PFSK-1 (cell line): ENCODE data around the gene TMPRSS4.

Experiments used
- FOXP2 ChIP-seq: optimal IDR thresholded peaks from 2 replicates; pipeline ENCODE3; 2011; ENCODE audit warnings: borderline replicate concordance, control low read depth, inconsistent platforms; ENCODE audit not compliant: insufficient read depth; ENCODE audit errors: extremely low read length, extremely low read depth
- POLR2AphosphoS5 ChIP-seq: IDR thresholded peaks from 2 replicates; pipeline ENCODE4 v1.6.1; 2012; ENCODE audit warnings: low read depth, mild to moderate bottlenecking, control low read depth, low read length, moderate library complexity
- SIN3A ChIP-seq: IDR thresholded peaks from 2 replicates; pipeline ENCODE4 v1.6.1; 2012; ENCODE audit warnings: mild to moderate bottlenecking, low read length, moderate library complexity, borderline replicate concordance; ENCODE audit not compliant: insufficient read depth
- TAF1 ChIP-seq: IDR thresholded peaks from 2 replicates; pipeline ENCODE4 v1.6.1; 2012; ENCODE audit warnings: low read length, control low read depth, borderline replicate concordance; ENCODE audit not compliant: insufficient read depth
- TF ChIP-seq, protein P1 (sequence below), 2 experiments: IDR thresholded peaks; 2 replicates each; pipeline versions ENCODE4 v1.6.1 to v1.8.0; 2011 to 2012; ENCODE audit warnings: low read depth in 2 of 2, low read length in 2 of 2, control low read depth in 1 of 2, inconsistent platforms in 1 of 2, mild to moderate bottlenecking in 1 of 2, moderate library complexity in 1 of 2; ENCODE audit not compliant: insufficient read depth in 1 of 2

TMPRSS4 gene

DNA sequence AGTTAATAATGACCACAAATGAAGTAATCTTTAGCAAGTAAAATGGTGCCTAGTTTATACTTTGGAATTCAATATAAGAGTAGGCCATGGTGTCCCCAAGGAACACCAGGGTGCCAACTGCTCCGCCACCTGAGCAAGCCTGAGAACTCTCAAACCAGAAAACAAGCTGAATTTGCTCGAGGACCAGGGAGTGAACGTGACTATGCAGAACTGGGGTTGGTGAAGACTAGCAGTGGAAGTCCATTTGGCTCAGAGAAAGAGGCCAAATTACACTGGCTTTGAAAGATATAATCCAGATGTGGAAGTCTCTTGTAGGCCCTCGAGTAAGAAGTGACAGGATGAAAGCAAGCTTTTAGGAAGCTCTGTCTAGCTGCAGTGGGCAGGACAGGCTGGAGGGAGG is 18.6 kb downstream of the TMPRSS4 start:
- TF ChIP-seq POLR2AphosphoS5, result no peak
- TF ChIP-seq FOXP2, result no peak
- TF ChIP-seq, protein P1, sequence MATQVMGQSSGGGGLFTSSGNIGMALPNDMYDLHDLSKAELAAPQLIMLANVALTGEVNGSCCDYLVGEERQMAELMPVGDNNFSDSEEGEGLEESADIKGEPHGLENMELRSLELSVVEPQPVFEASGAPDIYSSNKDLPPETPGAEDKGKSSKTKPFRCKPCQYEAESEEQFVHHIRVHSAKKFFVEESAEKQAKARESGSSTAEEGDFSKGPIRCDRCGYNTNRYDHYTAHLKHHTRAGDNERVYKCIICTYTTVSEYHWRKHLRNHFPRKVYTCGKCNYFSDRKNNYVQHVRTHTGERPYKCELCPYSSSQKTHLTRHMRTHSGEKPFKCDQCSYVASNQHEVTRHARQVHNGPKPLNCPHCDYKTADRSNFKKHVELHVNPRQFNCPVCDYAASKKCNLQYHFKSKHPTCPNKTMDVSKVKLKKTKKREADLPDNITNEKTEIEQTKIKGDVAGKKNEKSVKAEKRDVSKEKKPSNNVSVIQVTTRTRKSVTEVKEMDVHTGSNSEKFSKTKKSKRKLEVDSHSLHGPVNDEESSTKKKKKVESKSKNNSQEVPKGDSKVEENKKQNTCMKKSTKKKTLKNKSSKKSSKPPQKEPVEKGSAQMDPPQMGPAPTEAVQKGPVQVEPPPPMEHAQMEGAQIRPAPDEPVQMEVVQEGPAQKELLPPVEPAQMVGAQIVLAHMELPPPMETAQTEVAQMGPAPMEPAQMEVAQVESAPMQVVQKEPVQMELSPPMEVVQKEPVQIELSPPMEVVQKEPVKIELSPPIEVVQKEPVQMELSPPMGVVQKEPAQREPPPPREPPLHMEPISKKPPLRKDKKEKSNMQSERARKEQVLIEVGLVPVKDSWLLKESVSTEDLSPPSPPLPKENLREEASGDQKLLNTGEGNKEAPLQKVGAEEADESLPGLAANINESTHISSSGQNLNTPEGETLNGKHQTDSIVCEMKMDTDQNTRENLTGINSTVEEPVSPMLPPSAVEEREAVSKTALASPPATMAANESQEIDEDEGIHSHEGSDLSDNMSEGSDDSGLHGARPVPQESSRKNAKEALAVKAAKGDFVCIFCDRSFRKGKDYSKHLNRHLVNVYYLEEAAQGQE (IDR thresholded peaks at IDR 0.05; ENCODE audit: insufficient read depth in 1 of 2, low read depth in 2 of 2, low read length in 2 of 2), result no peak
- TF ChIP-seq TAF1, result no peak
- no peak for TF ChIP-seq SIN3A

DNA sequence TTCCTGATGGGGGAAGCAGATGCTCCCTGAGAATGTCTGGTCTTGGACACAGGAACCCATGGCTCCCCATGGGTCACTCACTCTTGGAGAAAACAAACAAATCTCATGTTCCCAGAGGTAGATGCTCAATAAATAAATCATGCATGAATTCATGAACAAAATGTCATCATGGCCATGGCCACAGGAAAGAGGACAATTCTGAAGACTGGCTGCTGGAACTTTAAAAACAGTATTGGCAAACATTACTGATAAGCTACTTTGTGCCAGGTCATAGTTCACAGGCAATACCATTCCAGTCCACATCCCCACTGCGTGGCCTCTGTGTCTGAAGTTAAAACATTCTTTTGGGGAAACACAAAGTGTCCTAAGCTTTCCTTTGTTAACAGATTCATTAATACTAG is 19.1 kb downstream of the TMPRSS4 start:
- TF ChIP-seq FOXP2 (no peak), TAF1 (no peak), POLR2AphosphoS5 (no peak), SIN3A (no peak)
- TF ChIP-seq, protein P1 (IDR thresholded peaks at IDR 0.05; ENCODE audit: insufficient read depth in 1 of 2, low read depth in 2 of 2, low read length in 2 of 2), result no peak

DNA sequence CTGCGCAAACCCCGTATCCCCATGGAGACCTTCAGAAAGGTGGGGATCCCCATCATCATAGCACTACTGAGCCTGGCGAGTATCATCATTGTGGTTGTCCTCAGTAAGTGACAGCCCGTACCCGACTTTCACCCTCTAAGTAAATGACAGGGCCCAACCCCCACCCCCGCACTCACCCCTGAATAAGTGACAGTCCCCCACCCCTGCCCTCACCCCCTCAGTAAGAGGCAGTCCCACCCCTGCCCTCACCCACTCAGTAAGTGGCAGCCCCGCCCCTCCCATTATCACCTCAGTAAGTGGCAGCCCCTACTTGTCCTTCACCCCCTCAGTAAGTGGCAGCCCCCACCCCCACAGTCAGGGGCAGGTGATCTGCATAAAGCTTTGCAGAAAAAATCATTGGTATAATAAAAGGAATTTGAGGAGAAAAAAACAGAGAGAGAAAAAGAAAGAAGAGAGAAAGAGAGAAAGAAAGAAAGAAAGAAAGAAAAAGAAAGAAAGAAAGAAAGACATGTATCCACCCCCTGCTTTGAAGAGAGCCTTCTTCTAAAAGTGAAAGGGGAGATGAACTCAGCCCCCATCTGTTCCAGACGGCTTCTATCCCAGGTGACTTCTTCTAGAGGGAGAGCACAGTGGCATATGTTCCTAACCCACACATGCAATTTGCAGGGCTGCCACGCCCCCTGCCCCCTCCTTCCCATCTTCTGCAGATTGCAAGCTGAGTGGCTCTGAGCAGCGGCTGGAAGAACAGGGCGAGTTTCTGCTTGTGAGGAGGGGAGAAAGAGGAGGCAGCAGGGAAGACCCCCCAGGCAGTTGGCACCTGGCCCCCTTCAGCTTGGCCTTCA is 22.3 kb downstream of the TMPRSS4 start:
- TF ChIP-seq POLR2AphosphoS5 (no peak), TAF1 (no peak), FOXP2 (no peak), SIN3A (no peak)
- TF ChIP-seq, protein P1 (IDR thresholded peaks at IDR 0.05; ENCODE audit: insufficient read depth in 1 of 2, low read depth in 2 of 2, low read length in 2 of 2), result no peak

- TF ChIP-seq, protein P1 (IDR thresholded peaks at IDR 0.05; ENCODE audit: insufficient read depth in 1 of 2, low read depth in 2 of 2, low read length in 2 of 2), result no peak
- TF ChIP-seq TAF1, result no peak
- TF ChIP-seq SIN3A, result no peak
- no peak for TF ChIP-seq FOXP2
- TF ChIP-seq POLR2AphosphoS5, result no peak
Observed at GRCh38 chr11:118099838-118100556, 23.1 kb downstream of the TMPRSS4 start.
